HG03097 (cell line): ENCODE results near the gene STX12.

ENCODE experiments used
- ATAC-seq: cut with Tn5 transposase; IDR thresholded peaks from one replicate; pipeline ENCODE4 v1.9.1; 2021; ENCODE audit not compliant: unreplicated experiment, low FRiP score

STX12 gene

DNA sequence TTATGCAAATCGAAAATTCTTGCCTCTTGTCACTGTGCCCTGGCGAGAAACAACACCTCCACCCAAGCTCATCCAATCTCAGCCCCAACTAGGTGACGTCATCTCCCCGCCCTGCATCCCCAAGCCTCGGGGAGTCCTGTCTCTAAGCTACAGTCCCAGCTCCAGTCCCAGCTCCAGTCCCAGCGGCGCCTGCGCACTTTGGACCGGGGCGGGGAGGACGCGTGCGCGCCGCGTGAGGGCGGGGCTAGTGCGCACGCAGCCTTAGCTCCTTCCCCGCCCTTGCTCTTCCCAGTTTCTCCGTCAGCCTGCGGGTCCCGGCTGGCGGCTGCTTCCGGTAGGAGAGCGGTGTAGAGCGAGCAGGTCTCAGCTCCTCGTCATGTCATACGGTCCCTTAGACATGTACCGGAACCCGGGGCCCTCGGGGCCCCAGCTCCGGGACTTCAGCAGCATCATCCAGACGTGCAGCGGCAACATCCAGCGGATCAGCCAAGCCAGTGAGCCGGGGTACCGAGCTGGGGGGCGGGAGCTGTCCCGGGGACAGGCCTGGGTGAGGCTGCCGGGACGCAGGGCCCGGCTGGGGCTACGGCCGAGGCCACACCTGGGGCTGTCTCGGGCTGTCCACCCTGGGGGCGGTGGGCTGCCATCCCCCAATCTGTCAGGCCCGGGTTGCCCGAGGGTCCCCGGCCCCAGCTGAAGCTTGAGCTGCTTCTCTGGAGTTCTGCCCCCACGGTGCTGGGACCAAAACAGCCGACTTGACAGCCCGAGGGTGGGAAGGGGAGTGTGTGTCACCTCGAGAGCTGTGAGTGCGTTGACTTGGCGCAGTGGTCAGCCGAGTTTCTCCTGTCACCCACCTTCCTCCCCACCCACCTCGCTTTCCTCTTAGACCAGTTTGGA lies at the start of gene STX12:
TSS of gene STX12 (plus strand) at position 288 of the 894 bp plus-strand sequence. CDS start at position 377, 89 bp downstream.
- peak; percentile 91 for ATAC-seq

DNA sequence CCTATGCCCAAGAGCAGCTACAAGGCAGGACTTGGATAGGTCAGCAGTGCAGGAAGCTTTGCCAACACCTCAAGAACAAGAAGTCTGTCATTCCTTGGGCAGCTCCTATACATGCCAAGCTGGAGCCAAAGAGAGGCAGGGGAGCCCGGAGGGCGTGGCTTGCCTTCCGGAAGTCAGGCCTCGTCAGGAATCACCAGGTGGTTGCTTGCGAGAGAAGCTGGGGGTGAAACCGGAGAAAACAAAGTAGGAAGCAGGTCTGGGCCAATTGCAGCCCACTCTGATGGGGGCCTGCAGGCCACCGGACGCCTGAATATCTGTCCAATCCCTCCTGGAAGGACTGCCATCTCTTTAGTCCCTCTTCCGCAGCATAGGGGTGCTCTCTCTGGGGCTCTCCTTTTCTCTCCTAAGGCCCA lies 48.1 kb upstream of the STX12 start:
- ATAC-seq, result peak; percentile 1

GRCh38 chr1:27725374-27726172 lies 47.4 kb upstream of the STX12 start, which contains the start of gene FAM76A:
Gene FAM76A, plus strand, starts transcription at chr1:27725961. Its CDS starts 120 bp downstream, at chr1:27726081.
- peak; percentile 93 for ATAC-seq

- peak; percentile 29 for ATAC-seq
Observed at GRCh38 chr1:27726173-27727044, 46.6 kb upstream of the STX12 start.

DNA sequence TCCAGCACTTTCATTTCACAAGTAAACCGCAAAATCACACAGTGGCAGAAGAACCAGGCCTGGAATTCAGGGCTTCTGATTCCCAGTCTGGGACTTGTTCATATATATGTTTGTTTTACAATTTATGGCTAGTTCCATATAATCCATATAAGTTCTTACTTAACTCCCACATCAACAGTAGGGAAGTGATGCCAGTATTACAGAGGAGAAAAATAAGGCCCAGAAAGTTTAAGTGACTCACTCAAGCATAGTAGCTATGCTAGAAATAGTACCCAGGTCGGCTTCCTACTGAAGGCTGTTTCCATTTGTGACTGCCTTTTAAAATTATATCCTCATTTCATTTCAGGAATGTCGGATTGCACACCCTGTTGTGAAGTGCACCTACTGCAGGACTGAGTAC lies 45.9 kb upstream of the STX12 start:
- no peak for ATAC-seq

- no peak for ATAC-seq
Observed at GRCh38 chr1:27736252-27736651, 36.8 kb upstream of the STX12 start.

- no peak for ATAC-seq
Observed at GRCh38 chr1:27741121-27741520, 31.9 kb upstream of the STX12 start.

- ATAC-seq, result no peak
Observed at GRCh38 chr1:27744556-27744955, 28.5 kb upstream of the STX12 start.

DNA sequence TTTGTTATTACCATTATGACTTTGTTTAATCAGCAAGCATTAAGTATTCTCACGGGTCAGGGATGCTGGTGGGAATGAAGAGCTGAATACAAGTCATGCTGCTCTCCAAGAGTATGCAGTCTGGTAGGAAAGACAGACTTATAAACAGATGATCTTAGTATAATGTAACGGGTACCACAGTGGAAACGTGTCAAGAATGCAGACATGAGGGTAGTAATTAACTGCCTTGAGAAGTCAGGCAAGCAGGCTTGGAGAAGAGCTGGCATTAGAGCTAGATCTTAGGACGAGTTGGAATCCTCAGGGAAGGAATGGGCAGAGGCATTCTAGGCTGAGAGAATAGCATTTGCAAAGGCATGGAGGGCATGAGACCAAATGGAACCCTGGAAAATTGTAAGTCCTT lies 27.6 kb upstream of the STX12 start:
- no peak for ATAC-seq

- ATAC-seq, result no peak
Observed at GRCh38 chr1:27752360-27752759, 20.7 kb upstream of the STX12 start.

- no peak for ATAC-seq
Observed at GRCh38 chr1:27755286-27755685, 17.7 kb upstream of the STX12 start.

- no peak for ATAC-seq
Observed at GRCh38 chr1:27755865-27756264, 17.2 kb upstream of the STX12 start.

GRCh38 chr1:27759236-27759635 lies 13.8 kb upstream of the STX12 start:
- ATAC-seq, result no peak

GRCh38 chr1:27760426-27760825 lies 12.6 kb upstream of the STX12 start:
- ATAC-seq, result no peak

DNA sequence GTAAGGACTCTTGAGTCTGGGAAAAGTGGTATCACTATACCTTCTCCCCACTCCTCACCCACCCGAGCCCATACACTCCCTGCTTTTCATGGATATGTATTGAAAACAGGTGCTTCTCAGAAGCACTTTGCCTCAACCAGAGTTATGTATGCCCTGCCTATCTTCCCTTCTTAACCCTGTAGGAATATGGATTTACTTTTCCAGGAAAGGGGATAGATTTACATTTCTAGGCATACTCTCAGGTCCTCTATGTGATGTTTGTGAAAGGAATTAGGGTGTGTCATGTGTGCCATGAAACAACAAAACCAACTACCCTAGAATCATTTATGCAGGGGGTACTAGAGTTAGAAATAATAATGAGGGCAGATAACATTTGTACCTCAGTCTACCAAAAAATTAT lies 11.0 kb upstream of the STX12 start:
- no peak for ATAC-seq

DNA sequence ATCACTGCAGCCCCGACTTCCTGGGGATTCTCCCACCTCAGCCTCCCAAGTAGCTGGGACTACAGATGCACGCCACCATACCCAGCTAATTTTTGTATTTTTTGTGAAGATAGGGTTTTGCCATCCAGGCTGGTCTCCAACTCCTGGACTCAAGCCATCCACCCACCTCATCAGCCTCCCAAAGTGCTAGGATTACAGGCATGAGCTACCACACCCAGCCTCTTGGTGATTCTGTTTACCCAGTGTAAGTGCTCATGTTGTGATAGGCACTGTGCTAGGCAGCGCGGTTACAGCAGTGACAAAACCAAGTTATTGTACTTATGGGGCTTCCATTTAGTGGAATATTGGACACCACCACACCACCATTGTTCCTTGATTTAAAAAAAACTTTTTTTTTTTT lies 9.7 kb upstream of the STX12 start:
- ATAC-seq, result no peak

- ATAC-seq, result no peak
Observed at GRCh38 chr1:27770293-27770830, 2.7 kb upstream of the STX12 start.

DNA sequence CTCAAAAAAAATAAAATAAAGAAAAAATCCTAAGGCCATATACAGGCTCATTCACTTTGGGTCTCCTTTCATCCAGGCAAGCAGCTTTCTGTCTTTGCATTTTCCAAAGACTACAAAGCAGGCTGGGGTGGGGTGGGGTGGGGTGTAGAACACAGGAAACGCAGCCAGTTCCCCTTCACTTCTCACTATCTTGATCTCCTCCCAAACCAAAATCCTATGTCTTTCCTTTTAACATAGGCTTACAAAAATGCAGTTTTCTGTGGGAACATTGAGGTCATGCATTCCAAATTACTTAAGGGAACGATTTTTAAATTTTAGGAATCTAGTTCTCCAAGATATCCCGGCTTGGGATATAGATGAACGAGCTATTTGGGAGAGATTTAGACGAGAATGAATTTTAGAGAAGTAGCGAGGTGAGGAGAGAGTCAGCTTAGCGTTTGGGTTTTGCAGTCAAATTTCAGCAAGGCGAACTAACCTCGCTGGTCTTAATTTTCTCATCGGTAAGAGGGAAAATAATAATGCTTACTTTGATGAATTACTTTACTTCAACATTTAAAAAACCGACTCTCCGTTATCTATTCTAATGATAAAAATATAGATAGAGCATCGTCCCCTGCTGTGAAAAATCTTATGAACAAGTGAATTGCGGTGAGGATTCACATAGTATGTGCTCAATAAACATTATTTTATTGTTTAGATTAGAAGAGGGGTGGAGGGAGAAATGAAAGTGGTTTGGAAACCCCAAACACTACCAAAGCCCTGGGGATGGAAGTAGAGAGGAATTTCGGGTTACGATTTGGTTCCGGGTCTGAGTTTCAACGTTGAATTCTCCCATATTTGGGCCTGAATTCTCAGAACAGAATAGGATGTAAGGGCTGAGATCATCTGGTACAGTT lies 735 bp upstream of the STX12 start:
- ATAC-seq, result no peak

DNA sequence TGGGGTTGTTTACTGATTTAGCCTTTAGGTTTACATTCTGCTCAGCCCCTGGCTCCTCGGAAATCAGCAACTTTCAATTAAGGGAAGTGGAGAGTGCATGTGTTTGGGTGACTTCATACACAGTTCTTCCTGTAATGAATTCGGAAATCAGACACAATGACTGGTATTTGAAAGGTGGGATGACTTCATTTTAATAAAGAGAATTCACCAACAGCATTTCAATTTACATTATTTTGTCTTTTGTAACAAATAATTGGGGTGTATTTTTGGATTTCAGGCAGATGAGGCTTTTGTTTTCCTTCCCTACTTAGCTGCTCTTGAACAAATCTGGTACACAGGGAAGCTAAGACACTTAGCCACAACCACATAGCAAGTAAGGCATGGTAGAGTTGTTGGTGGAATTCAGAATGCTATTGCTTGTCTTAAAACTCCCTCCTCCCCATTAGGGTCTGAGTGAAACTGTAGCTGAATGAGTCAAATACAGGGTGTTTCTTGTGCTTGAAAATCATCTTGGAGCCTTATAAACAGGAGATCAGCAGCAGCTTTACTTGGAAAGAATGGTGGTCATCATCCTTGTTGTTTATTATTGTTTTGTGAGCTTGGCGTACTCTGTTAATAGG lies 917 bp downstream of the STX12 start:
- no peak for ATAC-seq
